Nephron (organoid): ENCODE results near the gene SLC35E1.

ENCODE experiments used
- H3K27ac Mint-ChIP-seq, 3 experiments: 2 replicates each; pipeline ENCODE4 v1.8.0; 2020; ENCODE audit warnings: mixed read lengths in 3 of 3, mild to moderate bottlenecking in 2 of 3, moderate library complexity in 1 of 3
- H3K27me3 Mint-ChIP-seq: 2 replicates; pipeline ENCODE4 v1.8.0; 2021; ENCODE audit warnings: low read depth, mild to moderate bottlenecking, moderate library complexity, mixed read lengths
- H3K36me3 Mint-ChIP-seq: 2 replicates; pipeline ENCODE4 v1.8.0; 2020; ENCODE audit warnings: low read depth, mixed read lengths
- H3K4me1 Mint-ChIP-seq: 2 replicates; pipeline ENCODE4 v1.8.0; 2020; ENCODE audit warnings: mixed read lengths
- H3K4me3 Mint-ChIP-seq, 3 experiments: 2 replicates each; pipeline ENCODE4 v1.8.0; 2020; ENCODE audit warnings: mild to moderate bottlenecking in 3 of 3, mixed read lengths in 3 of 3, moderate library complexity in 2 of 3
- H3K9me3 Mint-ChIP-seq: 2 replicates; pipeline ENCODE4 v1.8.0; 2020; ENCODE audit warnings: mixed read lengths
- CTCF ChIP-seq, 3 experiments: fragments of 200-600 bp; sonication (generic); IDR thresholded peaks; one replicate each; pipeline ENCODE4 v1.5.0; 2021; ENCODE audit warnings: antibody characterized with exemption in 3 of 3; ENCODE audit not compliant: unreplicated experiment in 3 of 3

Gene SLC35E1

GRCh38 chr19:16581971-16582343, 9.7 kb upstream of the SLC35E1 start:
- no peaks in the 10 kb centered on the region for H3K27me3 Mint-ChIP-seq
- no peaks in the 10 kb centered on the region for H3K9me3 Mint-ChIP-seq
- peaks cover 4% of the 10 kb centered on the region for H3K36me3 Mint-ChIP-seq
- no peak for TF ChIP-seq CTCF (IDR thresholded peaks at IDR 0.05; ENCODE audit: unreplicated experiment in 3 of 3)
- H3K4me3 Mint-ChIP-seq, result no peak overlapping the region
- H3K4me1 Mint-ChIP-seq, result peaks cover 31% of the 10 kb centered on the region
- H3K27ac Mint-ChIP-seq, result no peak overlapping the region

GRCh38 chr19:16581145-16581970, 9.1 kb upstream of the SLC35E1 start:
- Mint-ChIP-seq H3K36me3 (peaks cover 6% of the 10 kb centered on the region), H3K4me3 (peak overlapping the region in 1 of 3 experiments; percentile 21), H3K4me1 (peaks cover 33% of the 10 kb centered on the region), H3K27ac (peak overlapping the region in 2 of 3 experiments; percentile 59 to 79), H3K9me3 (no peaks in the 10 kb centered on the region), H3K27me3 (no peaks in the 10 kb centered on the region)
- TF ChIP-seq CTCF (IDR thresholded peaks at IDR 0.05; ENCODE audit: unreplicated experiment in 3 of 3), result no peak

- H3K9me3 Mint-ChIP-seq, result no peaks in the 10 kb centered on the region
- H3K4me3 Mint-ChIP-seq, result no peak overlapping the region
- no peaks in the 10 kb centered on the region for H3K27me3 Mint-ChIP-seq
- no peak for TF ChIP-seq CTCF (IDR thresholded peaks at IDR 0.05; ENCODE audit: unreplicated experiment in 3 of 3)
- H3K27ac Mint-ChIP-seq, result peak overlapping the region in 2 of 3 experiments; percentile 31 to 32
- H3K4me1 Mint-ChIP-seq, result peaks cover 30% of the 10 kb centered on the region
- peaks cover 17% of the 10 kb centered on the region for H3K36me3 Mint-ChIP-seq
Observed at GRCh38 chr19:16579381-16579780, 7.2 kb upstream of the SLC35E1 start.

- no peak overlapping the region for H3K4me3 Mint-ChIP-seq
- H3K4me1 Mint-ChIP-seq, result peaks cover 36% of the 10 kb centered on the region
- peaks cover 20% of the 10 kb centered on the region for H3K36me3 Mint-ChIP-seq
- H3K27ac Mint-ChIP-seq, result no peak overlapping the region
- H3K9me3 Mint-ChIP-seq, result no peaks in the 10 kb centered on the region
- TF ChIP-seq CTCF (IDR thresholded peaks at IDR 0.05; ENCODE audit: unreplicated experiment in 3 of 3), result no peak
- H3K27me3 Mint-ChIP-seq, result no peaks in the 10 kb centered on the region
Observed at GRCh38 chr19:16577531-16577985, 5.3 kb upstream of the SLC35E1 start.

GRCh38 chr19:16576690-16577530, 4.7 kb upstream of the SLC35E1 start:
- peaks cover 20% of the 10 kb centered on the region for H3K36me3 Mint-ChIP-seq
- peaks cover 39% of the 10 kb centered on the region for H3K4me1 Mint-ChIP-seq
- no peak overlapping the region for H3K27ac Mint-ChIP-seq
- no peaks in the 10 kb centered on the region for H3K9me3 Mint-ChIP-seq
- H3K4me3 Mint-ChIP-seq, result peak overlapping the region in 2 of 3 experiments; percentile 44 to 67
- no peaks in the 10 kb centered on the region for H3K27me3 Mint-ChIP-seq
- no peak for TF ChIP-seq CTCF (IDR thresholded peaks at IDR 0.05; ENCODE audit: unreplicated experiment in 3 of 3)
